COLO668 (cell line): ENCODE measurements around the gene TMEM255B.

ENCODE experiments used
- DNase-seq: peaks from one replicate; lab custom pipeline; 2025; ENCODE audit not compliant: unreplicated experiment; lab: John Stamatoyannopoulos, UW

The TMEM255B gene

DNA sequence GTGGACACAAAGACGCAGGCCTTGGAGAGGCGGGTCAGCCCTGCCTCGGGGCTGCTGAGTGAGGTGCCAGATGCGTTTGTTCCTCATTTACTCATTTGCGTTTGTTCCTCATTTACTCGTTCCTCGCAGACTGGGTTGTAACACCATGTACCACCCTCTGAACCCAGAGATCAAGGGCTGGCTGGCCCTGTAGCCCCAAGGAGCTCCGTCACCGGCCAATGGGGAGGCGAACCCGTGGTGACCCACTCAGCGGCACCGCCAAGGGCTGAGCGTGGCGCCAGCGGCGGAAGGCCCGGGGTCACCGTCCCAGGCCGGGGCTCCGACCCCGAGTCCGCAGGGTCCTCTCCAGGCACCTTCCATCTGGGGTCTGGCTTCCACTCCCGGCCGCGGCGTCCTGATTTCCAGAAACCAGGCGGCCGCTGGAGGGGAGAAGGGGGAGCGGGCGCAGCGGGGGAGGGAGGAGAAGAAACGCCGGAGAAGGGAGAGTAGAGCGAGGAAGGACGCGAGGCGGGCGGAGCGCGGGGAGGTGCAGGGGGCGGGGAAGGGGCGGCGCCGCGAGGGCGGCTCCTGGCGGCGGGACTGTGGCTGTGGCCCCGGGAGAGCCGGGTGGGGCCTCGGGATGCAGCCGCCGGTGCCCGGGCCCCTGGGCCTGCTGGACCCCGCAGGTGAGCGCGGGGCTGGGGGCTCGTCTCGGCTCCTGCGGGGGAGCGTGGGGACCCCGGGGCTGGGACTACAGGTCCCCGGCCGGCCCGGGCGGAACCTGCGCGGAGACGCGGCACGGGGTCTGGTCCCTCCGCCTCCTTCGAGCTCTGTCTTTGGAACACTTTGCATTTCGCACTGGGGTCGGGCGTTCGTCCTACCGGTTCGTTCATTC, at the start of gene TMEM255B:
Gene TMEM255B (plus strand): TSS at position 576 of the 874 bp plus-strand sequence. CDS start 44 bp downstream, at position 620.
- DNase-seq: peak; percentile 96

DNA sequence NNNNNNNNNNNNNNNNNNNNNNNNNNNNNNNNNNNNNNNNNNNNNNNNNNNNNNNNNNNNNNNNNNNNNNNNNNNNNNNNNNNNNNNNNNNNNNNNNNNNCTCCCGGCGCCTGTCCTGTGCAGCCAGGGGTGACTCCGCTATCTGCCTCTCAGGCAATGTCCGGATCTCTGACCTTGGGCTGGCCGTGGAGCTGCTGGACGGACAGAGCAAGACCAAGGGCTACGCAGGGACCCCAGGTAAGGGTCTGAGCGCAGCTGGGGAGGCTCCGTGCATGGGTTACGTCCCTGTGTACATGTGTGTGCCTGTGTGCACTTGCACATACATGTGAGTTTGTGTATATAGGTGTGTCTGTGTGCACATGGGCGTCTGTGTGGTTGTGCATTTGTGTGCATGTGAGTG, 36.1 kb upstream of the TMEM255B start:
- DNase-seq: no peak

DNA sequence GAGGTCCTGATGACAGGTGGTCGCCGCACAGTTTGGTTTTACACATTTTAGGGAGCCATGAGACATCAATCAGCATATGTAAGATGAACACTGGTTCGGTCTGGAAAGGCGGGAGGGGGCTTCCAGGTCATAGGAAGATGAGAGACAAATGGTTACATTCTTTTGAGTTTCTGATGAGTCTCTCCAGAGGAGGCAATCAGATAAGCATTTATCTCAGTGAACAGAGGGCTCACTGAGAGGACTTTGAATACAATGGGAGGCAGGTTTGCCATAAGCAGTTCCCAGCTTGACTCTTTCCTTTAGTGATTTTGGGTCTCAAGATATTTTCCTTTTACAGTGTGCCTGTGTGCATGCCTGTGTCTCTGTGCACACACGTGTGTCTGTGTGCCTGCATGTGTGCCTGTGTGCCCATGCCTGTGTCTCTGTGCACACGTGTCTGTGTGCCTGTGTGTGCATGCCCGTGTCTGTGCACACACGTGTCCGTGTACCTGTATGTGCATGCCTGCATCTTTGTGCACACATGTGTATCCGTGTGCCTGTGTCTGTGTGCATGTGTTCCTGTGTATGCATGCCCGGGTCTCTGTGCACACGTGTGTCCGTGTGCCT, 35.5 kb upstream of the TMEM255B start:
- DNase-seq: no peak

DNA sequence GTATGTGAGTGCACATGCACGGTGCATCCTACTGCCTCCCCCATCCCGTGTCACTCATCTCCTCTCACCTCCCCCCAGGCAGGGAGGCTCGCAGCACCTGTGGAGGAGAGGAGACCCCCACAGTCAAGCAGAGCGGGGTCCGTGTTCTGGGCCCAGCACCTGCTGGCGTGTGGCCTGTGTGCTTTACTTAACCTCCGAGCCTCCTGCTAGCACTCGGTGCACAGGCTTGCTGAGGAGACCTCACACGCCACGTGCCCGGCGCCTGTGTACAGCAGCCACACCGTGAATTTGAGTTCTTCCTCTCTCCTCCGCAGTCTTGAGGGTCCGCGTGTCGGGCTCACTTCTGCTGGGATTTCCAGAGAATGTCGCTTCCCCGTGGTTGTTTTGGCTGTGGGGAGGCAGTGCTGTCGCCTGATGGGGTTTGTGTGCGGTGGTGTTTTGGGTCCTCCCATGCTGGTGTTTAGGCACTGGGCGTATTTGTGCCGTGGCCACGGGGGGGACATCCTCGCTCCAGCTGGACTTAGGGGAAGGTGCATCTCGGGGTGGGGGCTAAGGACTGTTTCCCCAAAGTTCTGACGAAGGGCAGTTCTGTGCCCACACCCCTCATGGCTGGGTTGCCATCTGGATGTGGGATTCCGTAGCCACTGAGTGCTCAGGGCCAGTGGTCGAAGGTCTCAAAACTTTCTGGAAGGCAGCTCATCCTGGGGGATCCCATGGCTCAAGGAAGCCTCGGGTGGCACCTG, 34.8 kb upstream of the TMEM255B start:
- DNase-seq: no peak

DNA sequence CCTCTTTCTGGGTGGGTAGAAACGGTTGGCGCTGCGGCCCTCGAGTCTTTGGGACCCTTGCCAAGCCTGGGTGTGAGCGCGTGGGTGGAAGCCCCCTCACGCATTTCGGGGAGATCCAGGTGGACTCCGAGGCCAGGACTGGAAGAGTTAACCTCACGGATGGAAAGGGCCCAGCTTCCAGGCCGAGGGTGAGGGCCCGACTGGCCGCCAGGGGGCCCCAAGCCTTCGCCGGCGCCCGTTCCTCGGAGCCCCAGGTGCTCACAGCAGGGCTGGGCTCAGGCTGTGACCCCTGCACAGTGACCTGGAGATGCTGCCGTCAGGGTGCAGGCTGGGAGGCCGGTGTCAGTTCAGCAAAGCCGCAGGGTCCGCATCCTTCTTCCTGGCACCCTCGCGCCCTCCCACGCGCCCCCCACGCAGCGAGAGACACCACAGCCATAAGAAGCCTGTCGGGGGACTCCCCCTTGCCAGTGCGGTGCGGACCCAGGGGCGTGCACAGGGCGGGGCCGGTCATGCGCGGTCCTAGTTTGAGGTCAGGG, 34.2 kb upstream of the TMEM255B start:
- DNase-seq: peak; percentile 95

DNA sequence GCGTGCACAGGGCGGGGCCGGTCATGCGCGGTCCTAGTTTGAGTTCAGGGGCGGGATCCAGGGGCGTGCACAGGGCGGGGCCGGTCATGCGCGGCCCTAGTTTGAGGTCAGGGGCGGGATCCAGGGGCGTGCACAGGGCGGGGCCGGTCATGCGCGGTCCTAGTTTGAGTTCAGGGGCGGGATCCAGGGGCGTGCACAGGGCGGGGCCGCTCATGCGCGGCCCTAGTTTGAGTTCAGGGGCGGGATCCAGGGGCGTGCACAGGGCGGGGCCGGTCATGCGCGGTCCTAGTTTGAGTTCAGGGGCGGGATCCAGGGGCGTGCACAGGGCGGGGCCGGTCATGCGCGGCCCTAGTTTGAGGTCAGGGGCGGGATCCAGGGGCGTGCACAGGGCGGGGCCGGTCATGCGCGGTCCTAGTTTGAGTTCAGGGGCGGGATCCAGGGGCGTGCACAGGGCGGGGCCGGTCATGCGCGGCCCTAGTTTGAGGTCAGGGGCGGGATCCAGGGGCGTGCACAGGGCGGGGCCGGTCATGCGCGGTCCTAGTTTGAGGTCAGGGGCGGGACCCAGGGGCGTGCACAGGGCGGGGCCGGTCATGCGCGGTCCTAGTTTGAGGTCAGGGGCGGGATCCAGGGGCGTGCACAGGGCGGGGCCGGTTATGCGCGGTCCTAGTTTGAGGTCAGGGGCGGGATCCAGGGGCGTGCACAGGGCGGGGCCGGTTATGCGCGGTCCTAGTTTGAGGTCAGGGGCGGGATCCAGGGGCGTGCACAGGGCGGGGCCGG, 33.5 kb upstream of the TMEM255B start:
- peak; percentile 58 for DNase-seq

DNA sequence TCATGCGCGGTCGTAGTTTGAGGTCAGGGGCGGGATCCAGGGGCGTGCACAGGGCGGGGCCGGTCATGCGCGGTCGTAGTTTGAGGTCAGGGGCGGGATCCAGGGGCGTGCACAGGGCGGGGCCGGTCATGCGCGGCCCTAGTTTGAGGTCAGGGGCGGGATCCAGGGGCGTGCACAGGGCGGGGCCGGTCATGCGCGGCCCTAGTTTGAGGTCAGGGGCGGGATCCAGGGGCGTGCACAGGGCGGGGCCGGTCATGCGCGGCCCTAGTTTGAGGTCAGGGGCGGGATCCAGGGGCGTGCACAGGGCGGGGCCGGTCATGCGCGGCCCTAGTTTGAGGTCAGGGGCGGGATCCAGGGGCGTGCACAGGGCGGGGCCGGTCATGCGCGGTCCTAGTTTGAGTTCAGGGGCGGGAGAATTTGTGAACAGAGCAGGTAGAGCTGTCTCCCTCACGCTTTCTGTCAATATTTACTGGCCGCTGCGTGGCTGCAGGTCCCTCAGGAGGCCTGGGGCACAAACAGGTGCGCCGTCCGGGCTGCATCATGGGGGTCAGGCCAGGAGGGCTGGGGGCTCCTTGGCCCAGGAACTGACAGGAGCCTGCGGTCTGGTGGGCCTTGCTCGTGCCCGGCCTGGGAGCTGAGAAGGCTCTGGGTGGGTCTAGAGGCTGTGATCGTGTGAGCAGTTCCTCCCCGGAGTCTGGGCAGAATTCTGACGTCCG, 32.8 kb upstream of the TMEM255B start:
- peak; percentile 85 for DNase-seq

DNA sequence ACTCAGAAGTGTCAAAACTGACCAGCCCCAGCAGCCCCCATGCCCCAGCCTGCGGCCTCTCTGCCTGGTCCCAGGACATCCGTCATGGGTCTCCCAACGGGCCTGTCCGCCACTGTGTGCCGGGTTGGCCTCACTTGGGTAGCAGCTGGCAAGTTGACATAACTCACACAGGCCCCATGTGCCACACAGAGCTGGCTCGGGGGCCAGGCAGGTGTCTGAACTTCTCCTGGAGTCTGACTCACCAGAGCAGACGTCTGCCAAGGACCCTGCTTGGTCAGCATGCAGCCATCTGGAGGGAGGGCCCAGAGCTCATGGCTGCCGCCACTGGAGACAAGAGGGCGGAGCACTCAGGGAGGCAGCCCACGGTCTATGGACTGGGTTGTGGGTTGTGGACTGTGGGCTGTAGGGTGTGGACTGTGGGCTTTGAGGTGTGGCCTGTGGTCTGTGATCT, 32.0 kb upstream of the TMEM255B start:
- peak; percentile 63 for DNase-seq

DNA sequence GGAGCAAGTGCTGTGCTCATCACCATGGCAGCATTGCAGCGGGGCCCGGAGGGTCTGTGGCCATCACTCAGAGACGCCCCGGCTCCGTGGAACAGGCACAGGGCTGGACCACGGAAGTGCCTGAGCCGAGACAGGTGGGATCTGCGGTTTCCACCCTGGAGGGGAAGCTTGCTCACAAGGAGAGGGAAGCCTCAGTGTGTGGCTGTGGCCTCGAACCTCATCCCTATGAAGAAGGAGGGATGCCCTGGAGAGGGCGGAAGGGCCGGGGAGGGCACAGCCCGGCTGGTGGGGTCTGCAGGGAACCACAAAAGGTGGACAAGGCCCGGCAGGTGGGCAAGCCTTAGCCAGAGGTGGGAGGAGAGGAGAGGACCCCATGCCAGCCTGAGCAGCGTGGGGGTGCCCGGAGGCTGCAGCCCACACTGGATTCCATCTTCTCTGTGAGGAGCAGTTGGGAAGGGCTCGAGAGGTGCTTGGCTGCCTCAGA, 30.4 kb upstream of the TMEM255B start:
- DNase-seq: no peak

DNA sequence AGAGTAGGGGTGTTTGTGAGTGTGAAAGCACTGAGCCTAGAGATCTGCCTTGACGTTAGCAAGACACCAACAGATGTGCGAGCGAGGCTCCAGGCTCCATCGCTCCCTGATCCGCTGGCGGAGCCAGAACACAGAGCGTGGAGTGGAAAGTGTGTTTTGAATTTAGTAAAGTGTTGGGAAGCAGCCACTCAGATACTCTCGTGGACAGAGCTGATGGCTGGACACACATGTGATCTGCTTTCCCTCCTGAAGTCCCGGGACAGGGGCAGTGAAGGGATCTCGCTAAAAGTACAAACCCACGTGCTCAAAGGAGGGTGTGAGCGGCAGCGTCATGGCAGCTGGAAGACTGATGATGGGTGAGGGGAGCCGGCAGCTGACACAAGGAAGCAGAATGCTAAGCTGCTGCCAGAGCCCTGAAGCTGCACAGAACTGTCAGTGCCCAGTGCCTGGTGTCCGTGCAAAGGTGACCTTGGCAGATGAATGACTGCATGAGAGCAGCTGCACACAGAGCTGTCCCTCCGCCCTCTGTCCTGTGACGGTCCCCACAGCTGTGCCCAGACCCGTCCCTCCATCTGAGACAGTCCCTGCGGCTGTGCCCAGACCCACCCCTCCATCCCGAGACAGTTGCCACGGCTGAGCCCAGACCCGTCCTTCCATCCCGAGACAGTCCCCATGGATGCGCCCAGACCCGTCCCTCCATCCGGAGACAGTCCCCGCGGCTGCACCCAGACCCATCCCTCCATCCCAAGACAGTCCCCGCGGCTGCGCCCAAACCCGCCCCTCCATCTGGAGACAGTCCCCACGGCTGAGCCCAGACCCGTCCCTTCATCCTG, 29.6 kb upstream of the TMEM255B start:
- DNase-seq: peak; percentile 59

DNA sequence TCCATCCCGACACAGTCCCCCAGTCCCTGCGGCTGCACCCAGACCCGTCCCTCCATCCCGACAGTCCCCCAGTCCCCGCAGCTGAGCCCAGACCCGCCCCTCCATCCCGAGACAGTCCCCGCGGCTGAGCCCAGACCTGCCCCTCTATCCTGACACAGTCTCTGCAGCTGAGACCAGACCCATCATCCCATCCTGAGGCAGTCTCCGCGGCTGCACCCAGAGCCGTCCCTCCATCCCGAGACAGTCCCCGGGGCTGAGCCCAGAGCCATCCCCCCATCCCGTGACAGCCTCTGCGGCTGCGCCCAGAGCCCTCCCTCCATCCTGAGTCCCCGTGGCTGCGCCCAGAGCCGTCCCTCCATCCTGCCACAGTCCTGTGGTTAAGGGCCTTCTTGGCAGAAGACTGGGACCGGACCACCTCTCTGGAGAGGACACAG, 28.8 kb upstream of the TMEM255B start:
- no peak for DNase-seq

DNA sequence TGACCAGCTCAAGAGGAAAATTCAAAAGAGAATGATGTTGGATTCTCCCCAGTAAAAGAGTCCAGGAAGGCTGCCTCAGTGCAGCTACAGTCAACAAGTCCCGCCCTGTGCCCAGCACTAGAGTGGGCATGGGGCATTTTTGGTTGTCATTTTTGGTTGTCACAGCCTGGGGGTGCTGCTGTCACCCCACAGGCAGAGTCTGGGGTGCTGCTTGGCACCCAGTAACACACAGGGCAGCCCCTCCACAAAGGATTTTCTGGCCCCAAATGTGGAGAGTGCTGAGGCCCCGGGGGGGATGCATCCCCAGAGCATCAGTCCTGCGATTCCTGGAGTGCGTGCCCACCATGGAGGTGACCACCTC, 28.2 kb upstream of the TMEM255B start:
- no peak for DNase-seq

DNA sequence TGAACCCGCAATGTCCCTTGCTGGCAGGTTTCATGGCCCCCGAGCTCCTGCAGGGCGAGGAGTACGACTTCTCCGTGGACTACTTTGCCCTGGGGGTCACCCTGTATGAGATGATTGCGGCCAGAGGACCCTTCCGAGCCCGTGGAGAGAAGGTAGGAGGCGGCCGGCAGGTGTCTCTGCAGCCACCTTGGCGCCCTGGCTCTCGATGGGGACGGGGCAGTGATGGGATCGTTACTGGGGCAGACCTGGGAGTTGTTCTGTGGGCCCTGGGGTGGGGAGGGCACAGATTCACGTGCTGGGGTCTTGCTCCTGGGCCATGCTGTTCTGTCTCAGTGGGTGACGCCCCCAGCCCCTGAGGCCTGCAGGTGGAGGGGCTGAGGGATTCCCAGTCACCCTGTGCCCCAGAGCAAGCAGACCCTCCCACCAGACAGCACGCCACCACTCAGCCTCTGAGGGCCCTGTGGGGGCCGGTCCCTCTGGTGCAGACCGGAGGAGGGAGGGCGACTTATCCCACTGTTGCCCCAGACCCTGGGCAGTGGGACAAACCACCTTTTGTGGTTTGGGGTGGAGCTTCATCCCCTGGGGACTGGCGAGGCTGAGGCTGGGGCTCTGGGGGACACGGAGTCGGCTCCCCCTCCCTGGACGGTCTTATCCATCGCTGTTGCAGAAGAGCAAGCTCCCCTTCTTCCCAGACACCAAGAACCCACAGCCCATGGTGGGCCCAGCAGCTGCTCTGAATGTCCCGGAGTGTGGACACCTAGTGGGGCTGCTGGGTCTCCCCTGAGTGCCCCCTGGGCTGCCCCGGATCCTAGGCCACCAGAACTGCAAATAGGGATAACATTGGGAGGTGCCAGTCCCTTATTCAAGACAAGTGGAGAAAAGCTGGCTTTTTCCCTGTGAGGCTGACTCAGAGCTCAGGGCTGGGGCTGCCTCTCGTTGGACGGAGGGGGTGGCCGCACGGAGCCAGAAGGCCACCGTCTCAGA, 27.5 kb upstream of the TMEM255B start:
- no peak for DNase-seq

DNA sequence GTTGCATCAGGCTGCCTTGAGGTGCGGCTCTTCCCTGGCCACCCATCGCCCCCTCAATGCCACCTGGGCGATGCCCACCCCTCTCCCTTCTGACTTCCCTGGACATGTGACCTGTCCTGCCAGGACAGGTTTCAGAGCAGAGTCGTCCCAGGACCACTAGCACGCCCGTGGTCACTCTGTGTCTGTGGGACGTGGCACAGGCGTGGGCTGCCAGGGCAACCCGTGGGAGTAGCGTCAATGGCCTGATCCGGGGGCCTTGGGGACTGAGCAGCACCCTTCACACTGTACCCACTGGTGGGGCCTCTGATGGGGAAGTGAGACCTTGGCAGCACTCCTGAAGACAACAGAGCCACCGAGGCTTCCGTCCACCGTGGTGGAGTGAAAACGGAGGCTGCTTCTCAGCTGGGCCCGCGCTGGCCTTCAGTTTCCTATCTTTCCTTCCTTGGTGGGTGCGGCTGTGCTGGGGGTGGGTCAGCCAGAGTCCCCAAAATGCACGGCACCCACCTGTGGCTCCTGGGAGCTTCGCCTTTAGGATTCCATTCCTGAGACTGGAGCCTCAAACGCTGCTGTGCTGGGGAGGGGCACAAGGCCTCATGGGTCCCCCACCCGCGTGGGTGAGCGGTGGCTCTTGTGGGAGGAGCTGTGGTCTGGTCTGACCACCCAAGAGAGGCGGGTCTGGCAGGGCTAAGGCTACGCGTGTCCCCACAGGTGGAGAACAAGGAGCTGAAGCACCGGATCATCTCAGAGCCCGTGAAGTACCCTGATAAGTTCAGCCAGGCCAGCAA, 26.7 kb upstream of the TMEM255B start:
- DNase-seq: no peak

DNA sequence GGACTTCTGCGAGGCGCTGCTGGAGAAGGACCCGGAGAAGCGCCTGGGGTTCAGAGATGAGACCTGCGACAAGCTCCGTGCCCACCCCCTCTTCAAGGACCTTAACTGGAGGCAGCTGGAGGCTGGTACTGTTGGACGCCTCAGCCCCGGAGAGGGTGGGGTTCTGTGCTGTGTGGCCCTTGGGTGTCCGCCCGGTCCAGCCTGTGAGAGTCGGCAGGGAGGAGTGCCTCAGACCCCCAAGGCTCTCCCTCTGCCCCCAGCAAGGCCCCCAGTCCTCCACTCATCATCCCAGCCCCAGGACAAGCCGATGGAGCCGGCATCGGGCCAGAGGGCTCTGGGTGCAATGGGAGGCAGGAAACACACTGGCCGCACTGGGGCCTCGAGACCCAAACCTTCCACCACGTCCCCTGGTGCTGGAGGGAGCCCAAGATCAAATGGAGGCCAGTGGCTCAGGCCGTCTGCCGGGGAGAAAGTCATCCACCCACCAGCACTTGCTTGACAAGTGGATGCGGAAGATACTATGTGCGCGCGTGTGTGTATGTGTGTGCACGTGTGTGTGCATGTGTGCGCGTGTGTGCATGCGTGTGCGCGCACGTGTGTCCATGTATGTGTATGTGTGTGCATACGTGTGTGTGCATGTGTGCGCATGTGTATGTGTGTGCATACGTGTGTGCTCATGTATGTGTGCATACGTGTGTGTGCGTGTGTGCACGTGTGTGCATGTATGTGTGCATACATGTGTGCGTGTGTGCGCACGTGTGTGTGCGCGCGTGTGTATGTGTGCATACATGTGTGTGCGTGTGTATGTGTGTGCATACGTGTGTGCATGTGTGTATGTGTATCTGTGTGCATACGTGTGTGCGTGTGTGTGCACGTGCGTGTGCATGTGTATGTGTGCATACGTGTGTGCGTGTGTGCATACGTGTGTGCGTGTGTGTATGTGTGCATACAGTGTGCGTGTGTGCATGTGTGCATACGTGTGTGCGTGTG, 25.8 kb upstream of the TMEM255B start:
- DNase-seq: no peak
